Bone marrow (tissue), 2 donors: ENCODE results near the gene PHF1.
"Not testable (repeated sequence)": the region's sequence is repeated elsewhere in the genome, so short reads cannot be mapped to it uniquely, and the experiment has no call there.

Experiments used
- DNase-seq, 2 donors: peaks; one replicate each; lab custom pipeline; 2025; lab: John Stamatoyannopoulos, UW

PHF1 gene

GRCh38 chr6:33391922-33392594, 18.8 kb upstream of the PHF1 start:
- no peak for DNase-seq

GRCh38 chr6:33392595-33392948, 18.2 kb upstream of the PHF1 start:
- DNase-seq: no peak

GRCh38 chr6:33392979-33393378, 17.8 kb upstream of the PHF1 start:
- no peak for DNase-seq

DNA sequence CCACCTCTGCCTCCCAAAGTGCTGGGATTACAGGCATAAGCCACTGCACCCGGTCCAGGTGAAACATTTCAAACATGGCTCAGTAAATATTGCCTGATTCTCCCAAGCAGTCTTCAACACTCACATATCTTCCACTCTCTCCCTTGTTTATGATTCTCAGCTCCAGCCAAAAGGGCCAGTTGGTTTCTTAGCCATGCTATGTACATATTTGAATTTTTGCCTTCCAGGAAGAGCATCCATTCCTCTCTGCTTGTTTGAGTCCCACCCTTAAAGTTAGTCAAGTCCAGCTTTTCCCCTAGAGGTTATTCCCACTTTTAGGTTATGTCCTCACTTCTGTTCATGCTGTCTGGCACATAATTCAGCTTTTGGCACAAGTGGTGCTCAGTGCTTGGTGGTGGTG, 13.3 kb upstream of the PHF1 start:
- DNase-seq: no peak

DNA sequence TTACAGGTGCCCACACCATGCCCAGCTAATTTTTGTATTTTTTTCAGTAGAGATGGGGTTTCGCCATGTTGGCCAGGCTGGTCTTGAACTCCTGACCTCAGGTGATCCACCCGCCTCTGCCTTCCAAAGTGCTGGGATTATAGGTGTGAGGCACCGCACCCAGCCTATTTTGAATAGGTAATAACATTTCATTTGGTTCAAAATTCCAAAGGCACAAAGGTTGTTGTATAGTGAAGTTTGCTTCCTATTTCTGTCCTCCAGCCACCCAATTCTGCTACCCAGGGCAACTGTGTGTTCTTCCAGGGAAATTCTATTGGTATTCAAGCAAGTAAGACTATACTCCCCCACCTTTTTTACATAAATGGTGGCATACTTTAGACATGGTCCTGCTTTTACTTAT, 12.2 kb upstream of the PHF1 start:
- not testable (repeated sequence) for DNase-seq

GRCh38 chr6:33399881-33400280, 10.9 kb upstream of the PHF1 start:
- DNase-seq: not testable (repeated sequence)

GRCh38 chr6:33404884-33405283, 5.9 kb upstream of the PHF1 start:
- no peak for DNase-seq

- DNase-seq: no peak
Measured at GRCh38 chr6:33405386-33405940, 5.4 kb upstream of the PHF1 start.

GRCh38 chr6:33406126-33406525, 4.7 kb upstream of the PHF1 start:
- DNase-seq: no peak

GRCh38 chr6:33407132-33407718, 3.6 kb upstream of the PHF1 start:
- peak in 1 of 2 donors; percentile 19 for DNase-seq

DNA sequence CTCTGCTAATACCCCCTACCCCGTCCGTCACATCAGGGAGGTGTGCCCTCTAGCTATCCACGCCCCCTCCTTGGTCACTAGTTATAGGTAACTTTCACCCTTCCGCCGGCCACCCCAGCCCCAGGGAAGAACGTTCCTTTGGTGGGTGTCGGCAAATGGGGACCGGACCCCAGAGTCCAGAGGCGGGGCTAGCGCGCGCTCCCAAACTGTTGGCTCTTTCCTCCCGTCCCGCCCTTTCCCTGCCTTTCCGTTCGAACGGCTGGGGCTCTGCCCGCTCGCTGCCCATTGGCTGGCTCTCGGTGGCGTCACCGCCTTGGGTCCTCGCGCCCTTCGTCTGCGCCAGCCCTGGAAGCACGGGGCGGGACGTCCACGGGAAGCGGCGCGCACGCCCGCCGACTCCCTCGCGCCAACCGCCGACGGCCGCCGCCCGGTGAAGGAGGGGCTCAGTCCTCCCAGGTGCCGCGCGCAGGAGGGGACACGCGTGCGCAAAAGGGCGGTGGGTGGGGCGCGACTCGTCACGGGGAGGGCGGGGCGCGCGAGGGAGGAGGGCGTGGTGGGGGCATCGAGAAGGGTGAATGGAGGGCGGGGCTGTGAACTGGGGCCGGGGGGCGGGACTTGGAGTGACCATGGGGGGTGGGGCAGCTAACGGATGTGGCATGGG, 634 bp upstream of the PHF1 start:
- DNase-seq: peak; percentile 92 to 95

- no peak for DNase-seq
Measured at GRCh38 chr6:33411632-33412005, 805 bp downstream of the PHF1 start.

GRCh38 chr6:33412140-33413009, 1.6 kb downstream of the PHF1 start:
- DNase-seq: no peak

- DNase-seq: no peak
Measured at GRCh38 chr6:33413241-33414120, 2.7 kb downstream of the PHF1 start.

DNA sequence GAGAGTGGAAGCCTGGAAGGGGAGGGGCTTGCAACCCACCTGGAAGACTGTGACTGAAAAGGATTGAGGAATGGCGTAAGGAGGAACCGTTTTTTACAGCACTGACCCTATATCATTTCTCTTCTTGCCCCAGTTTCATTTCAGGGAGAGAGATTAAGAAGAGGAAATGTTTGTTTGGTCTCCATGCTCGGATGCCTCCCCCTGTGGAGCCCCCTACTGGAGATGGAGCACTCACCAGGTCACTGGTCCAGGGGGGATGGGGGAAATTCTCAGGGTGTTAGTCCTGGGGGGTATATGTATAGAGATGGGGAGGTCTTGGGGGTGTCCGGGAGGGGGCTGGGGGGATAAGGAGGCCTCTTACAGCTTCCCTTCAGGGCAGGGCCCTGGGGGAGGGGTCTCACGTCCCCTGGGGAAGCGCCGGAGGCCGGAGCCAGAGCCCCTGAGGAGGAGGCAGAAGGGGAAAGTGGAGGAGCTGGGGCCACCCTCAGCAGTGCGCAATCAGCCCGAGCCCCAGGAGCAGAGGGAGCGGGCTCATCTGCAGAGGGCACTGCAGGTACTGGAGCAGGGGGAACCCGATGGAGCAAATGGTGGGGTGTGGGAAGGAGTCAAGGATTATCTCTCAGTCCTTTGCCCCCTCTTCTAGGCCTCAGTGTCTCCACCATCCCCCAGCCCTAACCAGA, 3.9 kb downstream of the PHF1 start:
- no peak for DNase-seq

DNA sequence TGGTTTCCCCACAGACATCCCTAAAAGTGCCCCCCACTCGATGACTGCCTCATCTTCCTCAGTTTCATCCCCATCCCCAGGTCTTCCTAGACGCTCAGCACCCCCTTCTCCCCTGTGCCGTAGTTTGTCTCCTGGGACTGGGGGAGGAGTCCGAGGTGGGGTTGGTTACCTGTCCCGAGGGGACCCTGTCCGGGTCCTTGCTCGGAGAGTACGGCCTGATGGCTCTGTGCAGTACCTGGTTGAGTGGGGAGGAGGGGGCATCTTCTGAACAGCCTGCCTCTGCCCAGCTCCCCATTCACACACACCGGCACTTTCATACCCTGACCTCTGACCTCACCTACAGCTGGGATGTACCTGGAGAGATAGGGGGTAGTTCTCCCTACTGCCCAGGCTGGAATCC, 5.0 kb downstream of the PHF1 start:
- no peak for DNase-seq

GRCh38 chr6:33416386-33417127, 5.7 kb downstream of the PHF1 start:
- no peak for DNase-seq

DNA sequence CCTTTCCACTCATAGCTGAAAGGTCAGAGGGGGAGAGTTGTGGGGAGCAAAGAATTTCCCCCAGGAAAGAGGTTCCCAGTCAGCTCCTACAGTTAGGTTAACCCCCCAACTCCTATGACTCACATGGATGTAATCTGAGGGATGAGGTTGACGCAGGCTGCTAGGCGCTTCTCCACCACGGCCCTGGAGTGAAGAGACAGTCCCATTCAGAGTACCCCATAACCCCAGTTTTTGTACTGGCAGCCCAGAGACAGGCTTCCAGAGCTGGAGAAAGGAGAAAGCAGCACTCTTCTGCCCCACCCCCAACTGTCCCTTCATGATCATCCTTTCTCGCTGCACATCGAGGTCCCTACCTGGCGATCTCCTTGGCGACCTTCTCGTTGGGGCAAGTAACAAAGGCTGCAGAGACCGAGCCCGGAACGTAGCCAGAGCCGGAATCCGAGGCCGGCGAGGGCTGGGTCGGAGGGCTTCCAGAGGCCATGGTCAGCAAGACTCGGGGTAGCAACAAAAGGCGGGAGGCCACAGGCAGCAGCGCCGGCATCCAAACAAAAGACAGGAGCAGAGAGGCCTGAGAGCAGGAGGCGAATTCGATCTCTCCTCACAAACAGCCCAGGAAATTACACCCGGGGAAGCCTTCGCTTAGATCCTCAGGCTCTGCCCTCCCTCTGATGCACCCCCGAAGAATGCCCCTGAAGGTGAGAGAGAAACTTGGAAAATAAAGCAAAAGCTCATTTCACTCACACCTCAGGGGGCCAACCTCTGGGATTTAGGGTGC, 6.5 kb downstream of the PHF1 start:
- peak in 1 of 2 donors; percentile 11 for DNase-seq
